Measurements from ENCODE around the gene EGFLAM. TPM values are rescaled to one million over a fixed set of nuclear protein-coding genes. Genes with fewer than 3 reads are reported as not detected.

Gene EGFLAM
- total RNA-seq, 4 donors from 2014 or later: 3.5 to 6.7 (median 6.3) TPM

- Histone ChIP-seq H3K4me1 (no peaks in the 10 kb centered on the region), H3K27me3 (no peaks in the 10 kb centered on the region), H3K27ac (no peak overlapping the region), H3K4me3 (replicated peaks in 1 of 3) (no peak overlapping the region), H3K9me3 (no peaks in the 10 kb centered on the region), H3K36me3 (no peaks in the 10 kb centered on the region)
- WGBS, 2 donors: 91 to 95% methylated on average over 7 of the region's 7 CpGs
- intact Hi-C loops (cut with DNase I): no loop called here
- TF ChIP-seq POLR2A (IDR thresholded peaks at IDR 0.05) (no peak), CTCF (IDR thresholded peaks at IDR 0.05) (no peak)
- no peak for DNase-seq
These were observed 32.3 kb upstream of the EGFLAM start for GRCh38 chr5:38226091-38226490.

- WGBS, 2 donors: 80 to 89% methylated on average over 6 of the region's 6 CpGs
- no peaks in the 10 kb centered on the region for H3K36me3 ChIP-seq
- H3K4me3 ChIP-seq (replicated peaks in 1 of 3): no peak overlapping the region
- TF ChIP-seq POLR2A (IDR thresholded peaks at IDR 0.05): no peak
- no peak for TF ChIP-seq CTCF (IDR thresholded peaks at IDR 0.05)
- no peaks in the 10 kb centered on the region for H3K4me1 ChIP-seq
- H3K9me3 ChIP-seq: no peaks in the 10 kb centered on the region
- no peak for DNase-seq
- intact Hi-C loops (cut with DNase I): no loop called here
- no peak overlapping the region for H3K27ac ChIP-seq
- no peaks in the 10 kb centered on the region for H3K27me3 ChIP-seq
These were observed 29.4 kb upstream of the EGFLAM start for GRCh38 chr5:38228914-38229313.

GRCh38 chr5:38234737-38235136, 23.6 kb upstream of the EGFLAM start:
- Histone ChIP-seq H3K4me1 (no peaks in the 10 kb centered on the region), H3K27ac (no peak overlapping the region), H3K27me3 (no peaks in the 10 kb centered on the region), H3K36me3 (no peaks in the 10 kb centered on the region), H3K4me3 (replicated peaks in 1 of 3) (no peak overlapping the region), H3K9me3 (no peaks in the 10 kb centered on the region)
- no peak for DNase-seq
- 84 to 91% methylated on average over 4 of the region's 4 CpGs for WGBS, 2 donors
- no peak for TF ChIP-seq CTCF (IDR thresholded peaks at IDR 0.05)
- TF ChIP-seq POLR2A (IDR thresholded peaks at IDR 0.05): no peak
- intact Hi-C loops (cut with DNase I): no loop called here

GRCh38 chr5:38237681-38238080, 20.7 kb upstream of the EGFLAM start:
- Histone ChIP-seq H3K36me3 (no peaks in the 10 kb centered on the region), H3K4me1 (no peaks in the 10 kb centered on the region), H3K4me3 (replicated peaks in 1 of 3) (no peak overlapping the region), H3K9me3 (no peaks in the 10 kb centered on the region), H3K27ac (no peak overlapping the region), H3K27me3 (no peaks in the 10 kb centered on the region)
- WGBS, 2 donors: 30 to 34% methylated on average over 2 of the region's 2 CpGs
- TF ChIP-seq CTCF (IDR thresholded peaks at IDR 0.05): no peak
- no peak for DNase-seq
- intact Hi-C loops (cut with DNase I): no loop called here

- no peaks in the 10 kb centered on the region for H3K36me3 ChIP-seq
- H3K27ac ChIP-seq: no peak overlapping the region
- no peaks in the 10 kb centered on the region for H3K9me3 ChIP-seq
- no peaks in the 10 kb centered on the region for H3K4me1 ChIP-seq
- no peak for DNase-seq
- 61 to 66% methylated on average over 1 of the region's 1 CpG for WGBS, 2 donors
- H3K27me3 ChIP-seq: no peaks in the 10 kb centered on the region
- intact Hi-C loops (cut with DNase I): no loop called here
- TF ChIP-seq CTCF (IDR thresholded peaks at IDR 0.05) (no peak), POLR2A (IDR thresholded peaks at IDR 0.05) (no peak)
- H3K4me3 ChIP-seq (replicated peaks in 1 of 3): no peak overlapping the region
These were observed 18.1 kb upstream of the EGFLAM start for GRCh38 chr5:38240212-38240611.
